T47D (cell line): ENCODE measurements around the gene SLFN12L.
A peak's percentile ranks its signal among the peaks of the same experiment; 100 is the strongest.
"Not testable (repeated sequence)": the region's sequence is repeated elsewhere in the genome, so short reads cannot be mapped to it uniquely, and the experiment has no call there.

Source experiments
- DNase-seq, 2 experiments: peaks; one replicate each; pipeline versions ENCODE4 v3.0.0 to v3.0.0-alpha.2; 2011 to 2012; ENCODE audit warnings: low read depth in 1 of 2, low spot score in 1 of 2
- JUND ChIP-seq: IDR thresholded peaks from 2 replicates; pipeline ENCODE4 v1.6.1; 2012; ENCODE audit warnings: low read depth
- in situ Hi-C: cut with HindIII; loops from 2 replicates; pipeline ENCODE4 v1.10.0; 2016; ENCODE audit warnings: low sequenced_read_pairs, low pct_unique_long_range_greater_than_20kb

SLFN12L gene

GRCh38 chr17:35537601-35538141, at the start of gene SLFN12L:
SLFN12L (minus strand) TSS chr17:35537678; CDS start chr17:35522364, 15,314 bp downstream.
- in situ Hi-C loops = loop anchor here (25.0 kb wide), 1 partner anchor 225 kb away; no protein-coding TSS in a partner anchor
- DNase-seq = no peak
- TF ChIP-seq JUND = no peak

GRCh38 chr17:35586569-35587073, 49.1 kb upstream of the SLFN12L start:
- TF ChIP-seq JUND = no peak
- no peak for DNase-seq
- in situ Hi-C loops = no loop called here

- TF ChIP-seq JUND = no peak
- in situ Hi-C loops = no loop called here
- DNase-seq = no peak
These were observed 46.6 kb upstream of the SLFN12L start for GRCh38 chr17:35584061-35584460.

GRCh38 chr17:35578929-35579432, 41.5 kb upstream of the SLFN12L start:
- TF ChIP-seq JUND = no peak
- in situ Hi-C loops = no loop called here
- no peak for DNase-seq

GRCh38 chr17:35578197-35578928, 40.9 kb upstream of the SLFN12L start, which contains the start of gene PEX12:
PEX12 (minus strand) TSS chr17:35578571; CDS start chr17:35578021, 550 bp downstream.
- DNase-seq = peak; percentile 83 to 96
- no peak for TF ChIP-seq JUND
- in situ Hi-C loops = no loop called here

- no peak for TF ChIP-seq JUND
- DNase-seq = peak in 1 of 2 experiments; percentile 28
- in situ Hi-C loops = no loop called here
These were observed 40.3 kb upstream of the SLFN12L start for GRCh38 chr17:35577830-35578196.

- no peak for TF ChIP-seq JUND
- no peak for DNase-seq
- in situ Hi-C loops = no loop called here
These were observed 38.3 kb upstream of the SLFN12L start for GRCh38 chr17:35575759-35576158.

- in situ Hi-C loops = no loop called here
- no peak for TF ChIP-seq JUND
- no peak for DNase-seq
These were observed 31.9 kb upstream of the SLFN12L start for GRCh38 chr17:35569405-35569804.

GRCh38 chr17:35568561-35568960, 31.1 kb upstream of the SLFN12L start:
- in situ Hi-C loops = no loop called here
- peak; percentile 30 to 60 for DNase-seq
- TF ChIP-seq JUND = no peak

- no peak for DNase-seq
- no peak for TF ChIP-seq JUND
- in situ Hi-C loops = no loop called here
These were observed 29.5 kb upstream of the SLFN12L start for GRCh38 chr17:35566968-35567367.

- in situ Hi-C loops, DNase-seq: not testable (repeated sequence)
These were observed 25.7 kb upstream of the SLFN12L start for GRCh38 chr17:35563181-35563580.

GRCh38 chr17:35560703-35561102, 23.2 kb upstream of the SLFN12L start, which contains the start of gene SLFN14:
SLFN14 (minus strand) TSS chr17:35560819; CDS start chr17:35558062, 2,757 bp downstream.
- no peak for DNase-seq

More at GRCh38 chr17:35560703-35561102, 23.2 kb upstream of the SLFN12L start, which contains the start of gene SLFN14:
- in situ Hi-C loops = no loop called here
- no peak for TF ChIP-seq JUND
